PFSK-1 (cell line): ENCODE measurements around the gene KIF26B.

Experiments
- FOXP2 ChIP-seq: optimal IDR thresholded peaks from 2 replicates; pipeline ENCODE3; 2011; ENCODE audit warnings: borderline replicate concordance, control low read depth, inconsistent platforms; ENCODE audit not compliant: insufficient read depth; ENCODE audit errors: extremely low read length, extremely low read depth
- POLR2AphosphoS5 ChIP-seq: IDR thresholded peaks from 2 replicates; pipeline ENCODE4 v1.6.1; 2012; ENCODE audit warnings: low read depth, mild to moderate bottlenecking, control low read depth, low read length, moderate library complexity
- SIN3A ChIP-seq: IDR thresholded peaks from 2 replicates; pipeline ENCODE4 v1.6.1; 2012; ENCODE audit warnings: mild to moderate bottlenecking, low read length, moderate library complexity, borderline replicate concordance; ENCODE audit not compliant: insufficient read depth
- TAF1 ChIP-seq: IDR thresholded peaks from 2 replicates; pipeline ENCODE4 v1.6.1; 2012; ENCODE audit warnings: low read length, control low read depth, borderline replicate concordance; ENCODE audit not compliant: insufficient read depth
- TF ChIP-seq, protein P1 (sequence below), 2 experiments: IDR thresholded peaks; 2 replicates each; pipeline versions ENCODE4 v1.6.1 to v1.8.0; 2011 to 2012; ENCODE audit warnings: low read depth in 2 of 2, low read length in 2 of 2, control low read depth in 1 of 2, inconsistent platforms in 1 of 2, mild to moderate bottlenecking in 1 of 2, moderate library complexity in 1 of 2; ENCODE audit not compliant: insufficient read depth in 1 of 2

GRCh38 chr1:245657371-245657770 is 502.6 kb downstream of the KIF26B start:
- TF ChIP-seq, protein P1, sequence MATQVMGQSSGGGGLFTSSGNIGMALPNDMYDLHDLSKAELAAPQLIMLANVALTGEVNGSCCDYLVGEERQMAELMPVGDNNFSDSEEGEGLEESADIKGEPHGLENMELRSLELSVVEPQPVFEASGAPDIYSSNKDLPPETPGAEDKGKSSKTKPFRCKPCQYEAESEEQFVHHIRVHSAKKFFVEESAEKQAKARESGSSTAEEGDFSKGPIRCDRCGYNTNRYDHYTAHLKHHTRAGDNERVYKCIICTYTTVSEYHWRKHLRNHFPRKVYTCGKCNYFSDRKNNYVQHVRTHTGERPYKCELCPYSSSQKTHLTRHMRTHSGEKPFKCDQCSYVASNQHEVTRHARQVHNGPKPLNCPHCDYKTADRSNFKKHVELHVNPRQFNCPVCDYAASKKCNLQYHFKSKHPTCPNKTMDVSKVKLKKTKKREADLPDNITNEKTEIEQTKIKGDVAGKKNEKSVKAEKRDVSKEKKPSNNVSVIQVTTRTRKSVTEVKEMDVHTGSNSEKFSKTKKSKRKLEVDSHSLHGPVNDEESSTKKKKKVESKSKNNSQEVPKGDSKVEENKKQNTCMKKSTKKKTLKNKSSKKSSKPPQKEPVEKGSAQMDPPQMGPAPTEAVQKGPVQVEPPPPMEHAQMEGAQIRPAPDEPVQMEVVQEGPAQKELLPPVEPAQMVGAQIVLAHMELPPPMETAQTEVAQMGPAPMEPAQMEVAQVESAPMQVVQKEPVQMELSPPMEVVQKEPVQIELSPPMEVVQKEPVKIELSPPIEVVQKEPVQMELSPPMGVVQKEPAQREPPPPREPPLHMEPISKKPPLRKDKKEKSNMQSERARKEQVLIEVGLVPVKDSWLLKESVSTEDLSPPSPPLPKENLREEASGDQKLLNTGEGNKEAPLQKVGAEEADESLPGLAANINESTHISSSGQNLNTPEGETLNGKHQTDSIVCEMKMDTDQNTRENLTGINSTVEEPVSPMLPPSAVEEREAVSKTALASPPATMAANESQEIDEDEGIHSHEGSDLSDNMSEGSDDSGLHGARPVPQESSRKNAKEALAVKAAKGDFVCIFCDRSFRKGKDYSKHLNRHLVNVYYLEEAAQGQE (IDR thresholded peaks at IDR 0.05; ENCODE audit: insufficient read depth in 1 of 2, low read depth in 2 of 2, low read length in 2 of 2): no peak
- TF ChIP-seq POLR2AphosphoS5: no peak
- no peak for TF ChIP-seq TAF1
- TF ChIP-seq SIN3A: no peak
- TF ChIP-seq FOXP2: no peak
